GM21390 (cell line): ENCODE measurements around the gene HERC2.

Experiments used
- ATAC-seq: cut with Tn5 transposase; IDR thresholded peaks from one replicate; pipeline ENCODE4 v1.9.1; 2021; ENCODE audit not compliant: unreplicated experiment

HERC2 gene

DNA sequence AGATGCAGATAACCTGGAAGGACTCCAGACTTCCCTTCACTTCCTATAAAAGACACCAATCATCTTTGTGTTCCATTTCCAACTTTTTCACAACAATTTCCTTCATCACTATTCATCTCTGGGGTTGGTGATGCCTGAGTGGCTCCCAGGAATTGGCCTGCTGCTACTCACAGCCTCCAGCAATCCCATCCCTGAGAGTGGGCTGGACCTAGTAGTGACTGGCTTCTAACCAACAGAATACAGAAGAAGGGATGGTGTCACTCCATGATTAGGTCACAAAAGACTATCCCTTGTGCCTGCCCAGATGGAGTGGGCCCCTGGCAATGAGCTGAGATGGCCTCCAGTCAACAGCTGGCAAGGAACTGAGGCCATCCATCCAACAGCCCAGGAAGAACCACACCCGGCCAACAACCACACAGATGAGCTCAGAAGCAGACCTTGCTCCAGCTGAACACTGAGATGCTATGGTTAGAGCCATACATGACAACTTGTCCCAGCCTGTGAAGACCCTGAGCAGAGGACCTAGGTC is 243.7 kb downstream of the HERC2 start:
- no peak for ATAC-seq

DNA sequence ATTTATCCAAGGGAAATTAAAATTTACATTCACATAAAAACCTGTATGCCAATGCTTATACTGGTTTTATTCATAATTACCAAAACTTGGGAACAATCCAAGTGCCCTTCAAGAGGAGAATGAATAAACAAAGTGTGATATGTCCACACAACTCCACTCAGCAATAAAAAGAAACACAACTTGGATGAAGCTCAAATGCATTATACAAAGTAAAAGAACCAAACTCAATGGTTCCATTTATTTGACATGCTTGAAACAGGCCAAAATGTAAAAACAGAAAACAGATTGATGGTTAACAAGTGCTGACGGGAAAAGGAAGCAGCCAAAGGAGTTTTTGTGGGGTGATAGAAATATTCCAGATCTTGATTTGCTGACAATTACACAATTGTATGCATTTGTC is 246.4 kb downstream of the HERC2 start:
- no peak for ATAC-seq

DNA sequence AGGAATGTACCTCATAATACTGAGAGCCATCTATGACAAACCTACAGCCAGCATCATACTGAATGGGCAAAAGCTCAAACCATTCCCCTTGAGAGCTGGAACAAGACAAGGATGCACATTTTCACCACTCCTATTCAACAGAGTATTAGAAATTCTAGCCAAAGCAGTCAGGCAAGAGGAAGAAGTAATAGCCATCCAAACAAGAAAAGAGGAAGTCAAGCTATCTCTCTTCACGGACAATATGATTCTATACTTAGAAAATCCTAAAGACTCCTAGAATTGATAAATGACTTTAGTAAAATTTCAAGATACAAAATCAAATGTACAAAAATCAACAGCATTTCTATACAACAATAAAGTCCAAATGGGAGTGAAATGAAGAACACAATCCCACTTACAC is 253.0 kb downstream of the HERC2 start:
- no peak for ATAC-seq

DNA sequence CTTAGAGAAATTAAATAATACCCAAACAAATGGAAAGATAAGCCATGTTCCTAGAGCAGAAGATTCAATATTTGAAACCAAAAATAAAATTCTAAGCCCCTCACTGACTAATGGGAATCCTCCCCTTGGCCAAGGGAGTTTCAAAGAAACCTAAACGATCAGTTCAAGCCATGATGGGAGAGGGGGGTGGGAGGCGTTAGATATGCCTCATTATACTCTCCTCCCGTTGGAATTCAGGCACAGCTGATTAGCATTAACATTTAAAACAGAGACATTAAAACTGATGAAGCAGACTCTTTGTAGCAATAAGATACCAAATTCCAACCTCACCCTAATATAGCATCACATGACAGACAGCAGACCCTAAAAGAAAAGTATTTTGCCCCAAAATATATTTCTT is 255.7 kb downstream of the HERC2 start:
- ATAC-seq = no peak
